SK-N-SH treated with all-trans-retinoic acid at 6 μM for 48 hours (cell line): ENCODE measurements around the gene GCM1.

Experiments
- RARB ChIP-seq: fragments of 250-450 bp; sonication (Bioruptor Pico); IDR thresholded peaks from 2 replicates; pipeline ENCODE4 v1.8.0; 2021; ENCODE audit warnings: mild to moderate bottlenecking, moderate library complexity
- TCF4 ChIP-seq: fragments of 250-450 bp; sonication (Bioruptor Pico); IDR thresholded peaks from 2 replicates; pipeline ENCODE4 v1.8.0; 2021; ENCODE audit warnings: mild to moderate bottlenecking, moderate library complexity, borderline replicate concordance
- ZFP3 ChIP-seq: fragments of 250-450 bp; sonication (Bioruptor Pico); IDR thresholded peaks from 2 replicates; pipeline ENCODE4 v1.5.0; 2020; ENCODE audit warnings: mild to moderate bottlenecking, moderate library complexity
- ZFP30 ChIP-seq: fragments of 450-650 bp; formaldehyde crosslinking; IDR thresholded peaks from 2 replicates; pipeline ENCODE4 v1.5.0; 2022; ENCODE audit warnings: mild to moderate bottlenecking, moderate library complexity
- TF ChIP-seq, protein P1 (sequence below): fragments of 250-450 bp; sonication (Bioruptor Pico); IDR thresholded peaks from 2 replicates; pipeline ENCODE4 v1.5.1; 2021; ENCODE audit warnings: mild to moderate bottlenecking, moderate library complexity
- TF ChIP-seq, protein P2 (sequence below): fragments of 250-450 bp; sonication (Bioruptor Pico); IDR thresholded peaks from 2 replicates; pipeline ENCODE4 v1.5.1; 2020; ENCODE audit warnings: low read depth, mild to moderate bottlenecking, moderate library complexity
- TF ChIP-seq, protein P3 (sequence below): fragments of 250-450 bp; sonication (Bioruptor Pico); IDR thresholded peaks from 2 replicates; pipeline ENCODE4 v1.8.0; 2020; ENCODE audit warnings: mild to moderate bottlenecking, moderate library complexity, borderline replicate concordance

DNA sequence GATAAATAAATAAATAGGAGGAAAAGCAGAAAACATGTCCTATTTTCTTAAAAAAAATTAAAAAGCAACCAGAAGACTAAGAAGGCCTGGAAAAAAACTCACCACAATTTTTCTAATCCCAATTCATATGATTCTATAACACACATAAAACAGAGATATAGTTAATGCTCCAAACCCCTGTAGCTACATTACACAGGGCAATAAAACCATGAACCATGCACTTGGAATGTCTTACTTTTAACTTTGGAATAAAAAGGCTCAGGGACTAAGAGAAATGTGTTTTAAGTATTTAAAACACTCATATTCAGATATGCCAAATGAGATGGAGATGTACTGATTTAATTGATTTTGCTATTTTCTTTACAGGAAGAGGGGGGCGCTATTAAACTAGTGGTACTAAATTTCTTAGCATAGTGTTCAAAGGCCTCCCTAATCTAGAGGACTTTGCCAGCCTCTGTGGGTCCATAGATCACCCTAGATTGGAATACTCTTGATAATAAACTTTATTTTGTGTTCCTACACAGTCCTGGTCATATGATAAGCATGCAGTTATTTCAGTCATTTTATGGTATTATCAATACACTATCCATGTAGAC, 30.3 kb upstream of the GCM1 start:
- TF ChIP-seq, protein P1, sequence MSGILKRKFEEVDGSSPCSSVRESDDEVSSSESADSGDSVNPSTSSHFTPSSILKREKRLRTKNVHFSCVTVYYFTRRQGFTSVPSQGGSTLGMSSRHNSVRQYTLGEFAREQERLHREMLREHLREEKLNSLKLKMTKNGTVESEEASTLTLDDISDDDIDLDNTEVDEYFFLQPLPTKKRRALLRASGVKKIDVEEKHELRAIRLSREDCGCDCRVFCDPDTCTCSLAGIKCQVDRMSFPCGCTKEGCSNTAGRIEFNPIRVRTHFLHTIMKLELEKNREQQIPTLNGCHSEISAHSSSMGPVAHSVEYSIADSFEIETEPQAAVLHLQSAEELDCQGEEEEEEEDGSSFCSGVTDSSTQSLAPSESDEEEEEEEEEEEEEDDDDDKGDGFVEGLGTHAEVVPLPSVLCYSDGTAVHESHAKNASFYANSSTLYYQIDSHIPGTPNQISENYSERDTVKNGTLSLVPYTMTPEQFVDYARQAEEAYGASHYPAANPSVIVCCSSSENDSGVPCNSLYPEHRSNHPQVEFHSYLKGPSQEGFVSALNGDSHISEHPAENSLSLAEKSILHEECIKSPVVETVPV = no peak
- TF ChIP-seq RARB (CRISPR knock-in tag) (no peak), ZFP30 (CRISPR knock-in tag) (no peak), TCF4 (no peak), ZFP3 (CRISPR knock-in tag) (no peak)
- TF ChIP-seq, protein P2, sequence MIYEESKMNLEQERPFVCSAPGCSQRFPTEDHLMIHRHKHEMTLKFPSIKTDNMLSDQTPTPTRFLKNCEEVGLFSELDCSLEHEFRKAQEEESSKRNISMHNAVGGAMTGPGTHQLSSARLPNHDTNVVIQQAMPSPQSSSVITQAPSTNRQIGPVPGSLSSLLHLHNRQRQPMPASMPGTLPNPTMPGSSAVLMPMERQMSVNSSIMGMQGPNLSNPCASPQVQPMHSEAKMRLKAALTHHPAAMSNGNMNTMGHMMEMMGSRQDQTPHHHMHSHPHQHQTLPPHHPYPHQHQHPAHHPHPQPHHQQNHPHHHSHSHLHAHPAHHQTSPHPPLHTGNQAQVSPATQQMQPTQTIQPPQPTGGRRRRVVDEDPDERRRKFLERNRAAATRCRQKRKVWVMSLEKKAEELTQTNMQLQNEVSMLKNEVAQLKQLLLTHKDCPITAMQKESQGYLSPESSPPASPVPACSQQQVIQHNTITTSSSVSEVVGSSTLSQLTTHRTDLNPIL (CRISPR knock-in tag) = no peak
- TF ChIP-seq, protein P3, sequence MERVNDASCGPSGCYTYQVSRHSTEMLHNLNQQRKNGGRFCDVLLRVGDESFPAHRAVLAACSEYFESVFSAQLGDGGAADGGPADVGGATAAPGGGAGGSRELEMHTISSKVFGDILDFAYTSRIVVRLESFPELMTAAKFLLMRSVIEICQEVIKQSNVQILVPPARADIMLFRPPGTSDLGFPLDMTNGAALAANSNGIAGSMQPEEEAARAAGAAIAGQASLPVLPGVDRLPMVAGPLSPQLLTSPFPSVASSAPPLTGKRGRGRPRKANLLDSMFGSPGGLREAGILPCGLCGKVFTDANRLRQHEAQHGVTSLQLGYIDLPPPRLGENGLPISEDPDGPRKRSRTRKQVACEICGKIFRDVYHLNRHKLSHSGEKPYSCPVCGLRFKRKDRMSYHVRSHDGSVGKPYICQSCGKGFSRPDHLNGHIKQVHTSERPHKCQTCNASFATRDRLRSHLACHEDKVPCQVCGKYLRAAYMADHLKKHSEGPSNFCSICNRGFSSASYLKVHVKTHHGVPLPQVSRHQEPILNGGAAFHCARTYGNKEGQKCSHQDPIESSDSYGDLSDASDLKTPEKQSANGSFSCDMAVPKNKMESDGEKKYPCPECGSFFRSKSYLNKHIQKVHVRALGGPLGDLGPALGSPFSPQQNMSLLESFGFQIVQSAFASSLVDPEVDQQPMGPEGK (CRISPR knock-in tag) = no peak
